ENCODE measurements around the gene MMP14.
"Not testable (repeated sequence)": the region's sequence is repeated elsewhere in the genome, so short reads cannot be mapped to it uniquely, and the experiment has no call there.

The MMP14 gene

GRCh38 chr14:22836301-22837113 is at the start of gene MMP14:
Gene MMP14, plus strand, starts transcription at chr14:22836585. Its CDS starts 233 bp downstream, at chr14:22836818.
- DNase-seq (ENCODE audit: low spot score), result peak; percentile 78
- no peak for FAIRE-seq

- FAIRE-seq (no peak), DNase-seq (ENCODE audit: low spot score) (no peak)
Measured at GRCh38 chr14:22786685-22787084, 49.7 kb upstream of the MMP14 start.

- FAIRE-seq (no peak), DNase-seq (ENCODE audit: low spot score) (peak; percentile 40)
Measured at GRCh38 chr14:22791301-22791700, 45.1 kb upstream of the MMP14 start.

GRCh38 chr14:22792158-22792557 is 44.2 kb upstream of the MMP14 start:
- DNase-seq (ENCODE audit: low spot score), result no peak
- FAIRE-seq, result no peak

GRCh38 chr14:22793550-22793949 is 42.8 kb upstream of the MMP14 start:
- not testable (repeated sequence) for DNase-seq (ENCODE audit: low spot score)

GRCh38 chr14:22793976-22794375 is 42.4 kb upstream of the MMP14 start:
- FAIRE-seq, result no peak

More at GRCh38 chr14:22793550-22793949, 42.8 kb upstream of the MMP14 start:
- FAIRE-seq, result not testable (repeated sequence)

GRCh38 chr14:22794551-22794951 is 41.8 kb upstream of the MMP14 start:
- FAIRE-seq (no peak), DNase-seq (ENCODE audit: low spot score) (no peak)

More at GRCh38 chr14:22793976-22794375, 42.4 kb upstream of the MMP14 start:
- DNase-seq (ENCODE audit: low spot score), result no peak

GRCh38 chr14:22796087-22796707 is 40.2 kb upstream of the MMP14 start:
- DNase-seq (ENCODE audit: low spot score), result no peak
- no peak for FAIRE-seq

GRCh38 chr14:22797017-22797917 is 39.1 kb upstream of the MMP14 start:
- FAIRE-seq, result no peak
- no peak for DNase-seq (ENCODE audit: low spot score)

- FAIRE-seq (no peak), DNase-seq (ENCODE audit: low spot score) (no peak)
Measured at GRCh38 chr14:22798528-22798927, 37.9 kb upstream of the MMP14 start.

- FAIRE-seq (no peak), DNase-seq (ENCODE audit: low spot score) (no peak)
Measured at GRCh38 chr14:22800346-22800745, 36.0 kb upstream of the MMP14 start.

- FAIRE-seq, result no peak
Measured at GRCh38 chr14:22801716-22802115, 34.7 kb upstream of the MMP14 start.

GRCh38 chr14:22802860-22803686 is 33.3 kb upstream of the MMP14 start:
- FAIRE-seq, result no peak
- DNase-seq (ENCODE audit: low spot score), result no peak

More at GRCh38 chr14:22801716-22802115, 34.7 kb upstream of the MMP14 start:
- DNase-seq (ENCODE audit: low spot score), result no peak

GRCh38 chr14:22803687-22803974 is 32.8 kb upstream of the MMP14 start:
- DNase-seq (ENCODE audit: low spot score) (no peak), FAIRE-seq (no peak)

GRCh38 chr14:22805235-22805634 is 31.1 kb upstream of the MMP14 start:
- FAIRE-seq; DNase-seq (ENCODE audit: low spot score): not testable (repeated sequence)

GRCh38 chr14:22807432-22808087 is 28.8 kb upstream of the MMP14 start:
- no peak for DNase-seq (ENCODE audit: low spot score)
- FAIRE-seq, result no peak

GRCh38 chr14:22808388-22809209 is 27.8 kb upstream of the MMP14 start:
- no peak for DNase-seq (ENCODE audit: low spot score)
- FAIRE-seq, result no peak

GRCh38 chr14:22811722-22812121 is 24.7 kb upstream of the MMP14 start:
- FAIRE-seq, result no peak
- no peak for DNase-seq (ENCODE audit: low spot score)

GRCh38 chr14:22812744-22813143 is 23.6 kb upstream of the MMP14 start:
- no peak for DNase-seq (ENCODE audit: low spot score)
- FAIRE-seq, result no peak

- FAIRE-seq, result no peak
Measured at GRCh38 chr14:22813145-22813544, 23.2 kb upstream of the MMP14 start.

More at GRCh38 chr14:22813145-22813544, 23.2 kb upstream of the MMP14 start:
- DNase-seq (ENCODE audit: low spot score), result no peak

Data from urothelium cell line (cell line).